Stimulated activated CD4-positive, alpha-beta T cell treated with anti-CD3 and anti-CD28 coated beads, Interleukin-12 subunit alpha, Interleukin-12 subunit beta, amount 100 ng/mL, for 48 hours (primary cell): ENCODE measurements around the gene MBD3L4.
"Not testable (repeated sequence)": the region's sequence is repeated elsewhere in the genome, so short reads cannot be mapped to it uniquely, and the experiment has no call there.

Source experiments
- DNase-seq, 3 donors: peaks; one replicate each; pipeline ENCODE4 v3.0.0-alpha.2; 2020; ENCODE audit warnings: low read depth in 2 of 3, low spot score in 1 of 3

The MBD3L4 gene

DNA sequence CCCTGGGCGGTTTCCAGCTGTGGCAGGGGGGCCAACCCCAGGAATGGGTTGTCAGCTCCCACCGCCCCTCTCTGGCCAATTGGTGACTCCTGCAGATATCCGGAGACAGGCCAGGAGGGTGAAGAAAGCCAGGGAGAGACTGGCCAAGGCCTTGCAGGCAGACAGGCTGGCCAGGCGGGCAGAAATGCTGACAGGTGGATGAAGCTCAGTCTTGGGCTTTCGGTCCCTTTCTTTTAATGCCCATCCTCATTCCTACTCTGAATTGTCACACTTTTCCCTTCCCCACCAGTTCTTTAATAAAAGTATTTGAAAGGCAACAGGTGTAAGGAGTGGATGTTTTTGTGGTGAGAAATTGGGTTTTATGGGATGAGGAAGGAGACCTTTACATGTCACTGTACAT is 11.4 kb upstream of the MBD3L4 start:
- not testable (repeated sequence) for DNase-seq

- not testable (repeated sequence) for DNase-seq
Measured at GRCh38 chr19:7049021-7049420, 9.0 kb upstream of the MBD3L4 start, which contains the start of gene MBD3L2. TSS of gene MBD3L2 (plus strand) at chr19:7049321. CDS start at chr19:7049374, 53 bp downstream.

- not testable (repeated sequence) for DNase-seq
Measured at GRCh38 chr19:7041563-7041962, 1.6 kb upstream of the MBD3L4 start.

- not testable (repeated sequence) for DNase-seq
Measured at GRCh38 chr19:7030278-7030677, 9.7 kb downstream of the MBD3L4 start, which contains the start of gene MBD3L5. TSS of gene MBD3L5 (plus strand) at chr19:7030578. CDS start at chr19:7030612, 34 bp downstream.

DNA sequence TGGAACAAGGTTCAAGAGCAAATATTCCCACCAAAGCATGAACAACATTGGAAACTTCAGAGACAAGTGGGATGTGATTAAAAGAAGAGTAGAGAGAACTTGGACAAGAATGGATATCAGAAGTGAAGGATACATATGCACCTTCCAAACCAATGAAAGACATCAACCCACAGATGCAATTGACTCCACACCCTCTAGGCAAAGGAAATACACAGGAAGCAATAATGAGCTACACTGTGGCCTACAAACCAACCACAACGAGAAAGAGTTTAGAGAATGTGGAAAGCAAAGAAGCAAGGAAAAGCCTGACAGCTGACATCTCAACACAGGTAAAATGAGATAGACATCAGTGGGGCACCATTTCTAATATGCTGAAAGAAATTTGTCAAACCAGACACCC is 11.2 kb downstream of the MBD3L4 start:
- not testable (repeated sequence) for DNase-seq

GRCh38 chr19:7021331-7021730 is 18.6 kb downstream of the MBD3L4 start, which contains the start of gene MBD3L2B:
TSS of gene MBD3L2B (minus strand) at chr19:7021431. CDS start at chr19:7021397, 34 bp downstream.
- not testable (repeated sequence) for DNase-seq

GRCh38 chr19:7018828-7019227 is 21.2 kb downstream of the MBD3L4 start:
- DNase-seq = no peak

GRCh38 chr19:7013678-7014077 is 26.3 kb downstream of the MBD3L4 start:
- no peak for DNase-seq

DNA sequence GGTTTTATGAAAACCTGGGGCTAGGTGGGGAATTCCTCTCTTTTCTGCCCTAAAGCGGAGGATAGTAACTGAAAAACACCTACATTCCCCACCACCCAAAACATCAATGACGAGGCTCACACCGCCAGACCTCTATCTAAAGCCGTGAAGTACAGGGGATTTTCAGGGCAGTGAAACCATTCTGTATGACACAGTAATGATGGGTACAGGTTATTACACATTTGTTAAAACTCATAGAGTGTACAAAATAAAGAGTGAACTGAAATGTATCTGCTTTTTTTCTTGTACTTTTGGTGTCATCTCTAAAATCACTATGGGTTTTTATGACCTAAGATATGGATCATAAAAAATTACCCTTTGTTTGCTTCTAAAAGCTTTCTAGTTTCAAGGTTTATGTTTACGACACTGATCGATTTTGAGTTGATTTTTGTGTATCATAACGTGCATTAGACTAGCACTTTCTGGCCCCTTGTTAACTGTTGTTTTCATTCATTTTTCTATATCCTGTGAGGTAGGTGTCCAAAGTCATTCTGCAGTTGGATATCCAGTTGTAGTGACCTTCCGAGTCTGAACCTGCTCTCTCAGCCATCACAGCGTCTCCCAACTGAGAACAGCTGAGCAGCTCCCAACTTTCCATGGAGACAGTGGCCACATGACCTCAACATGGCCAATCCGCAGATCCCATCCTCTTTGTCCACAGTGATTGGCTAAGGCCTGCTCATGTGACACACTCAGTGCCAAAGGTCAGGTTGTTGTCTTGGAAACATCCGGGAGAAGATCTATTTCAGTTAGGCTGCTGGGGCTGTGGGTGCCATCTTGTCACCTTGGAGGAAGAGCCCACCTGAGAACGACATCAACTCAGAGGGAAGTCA is 29.0 kb downstream of the MBD3L4 start:
- DNase-seq = no peak

DNA sequence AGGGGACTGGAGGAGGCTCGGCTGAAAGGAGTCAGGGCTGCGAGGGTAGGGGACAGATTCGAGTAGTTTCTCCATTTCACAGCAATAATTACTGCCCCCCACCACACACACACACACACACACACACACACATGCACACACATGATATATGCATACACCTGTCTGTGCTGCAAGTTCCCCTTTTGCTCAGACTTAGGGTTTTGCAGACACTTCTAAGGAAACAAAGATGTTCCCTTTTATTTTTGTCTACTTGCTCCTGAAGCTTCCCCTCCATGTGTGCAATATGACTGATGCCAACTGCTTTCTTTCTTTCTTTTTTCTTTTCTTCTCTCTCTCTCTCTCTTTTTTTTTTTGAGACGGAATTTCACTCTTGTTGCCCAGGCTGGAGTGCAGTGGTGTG is 32.1 kb downstream of the MBD3L4 start:
- DNase-seq = no peak

- no peak for DNase-seq
Measured at GRCh38 chr19:7006135-7006704, 33.8 kb downstream of the MBD3L4 start.

DNA sequence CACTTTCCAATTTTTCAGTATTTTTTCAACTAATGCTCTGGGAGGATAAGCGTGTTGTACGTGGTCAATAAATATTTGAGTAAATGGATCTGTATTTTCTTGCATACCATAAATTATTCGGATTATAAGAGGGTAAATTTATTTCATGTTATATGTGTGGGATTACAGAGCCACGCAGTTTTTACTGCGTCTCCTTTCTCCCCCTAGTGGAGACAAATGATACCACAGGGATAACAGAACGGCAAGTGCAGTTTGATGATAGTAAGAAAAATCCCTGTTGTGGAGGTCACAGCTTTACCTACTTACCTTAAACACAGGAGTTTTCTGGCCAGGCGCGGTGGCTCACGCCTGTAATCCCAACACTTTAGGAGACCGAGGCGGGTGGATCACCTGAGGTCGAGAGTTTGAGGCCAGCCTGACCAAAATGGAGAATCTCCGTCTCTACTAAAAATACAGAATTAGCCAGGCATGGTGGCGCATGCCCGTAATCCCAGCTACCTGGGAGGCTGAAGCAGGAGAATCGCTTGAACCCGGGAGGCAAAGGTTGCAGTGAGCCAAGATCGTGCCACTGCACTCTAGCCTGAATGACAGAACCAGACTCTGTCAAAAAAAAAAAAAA is 35.6 kb downstream of the MBD3L4 start:
- no peak for DNase-seq

DNA sequence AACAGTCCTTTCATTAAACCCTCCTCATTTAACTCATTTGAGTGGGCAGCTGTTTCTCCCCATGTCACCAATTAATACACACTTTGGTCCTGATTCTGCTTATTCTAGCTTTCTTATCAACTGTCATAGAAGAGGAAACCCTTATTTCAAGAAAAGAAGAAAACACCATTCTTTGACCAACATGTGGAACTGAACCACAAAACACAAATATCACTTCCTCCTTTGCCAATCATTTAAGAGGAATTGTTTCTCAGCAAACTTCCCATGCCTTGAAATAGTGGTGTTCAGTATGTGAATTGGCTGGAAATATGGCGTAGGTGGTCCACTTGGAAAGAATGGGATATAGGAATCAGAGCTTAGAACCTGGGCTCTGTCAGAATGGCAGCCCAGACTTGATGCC is 39.2 kb downstream of the MBD3L4 start:
- no peak for DNase-seq

GRCh38 chr19:7000333-7000732 is 39.6 kb downstream of the MBD3L4 start:
- no peak for DNase-seq

GRCh38 chr19:6999933-7000332 is 40.0 kb downstream of the MBD3L4 start:
- no peak for DNase-seq

DNA sequence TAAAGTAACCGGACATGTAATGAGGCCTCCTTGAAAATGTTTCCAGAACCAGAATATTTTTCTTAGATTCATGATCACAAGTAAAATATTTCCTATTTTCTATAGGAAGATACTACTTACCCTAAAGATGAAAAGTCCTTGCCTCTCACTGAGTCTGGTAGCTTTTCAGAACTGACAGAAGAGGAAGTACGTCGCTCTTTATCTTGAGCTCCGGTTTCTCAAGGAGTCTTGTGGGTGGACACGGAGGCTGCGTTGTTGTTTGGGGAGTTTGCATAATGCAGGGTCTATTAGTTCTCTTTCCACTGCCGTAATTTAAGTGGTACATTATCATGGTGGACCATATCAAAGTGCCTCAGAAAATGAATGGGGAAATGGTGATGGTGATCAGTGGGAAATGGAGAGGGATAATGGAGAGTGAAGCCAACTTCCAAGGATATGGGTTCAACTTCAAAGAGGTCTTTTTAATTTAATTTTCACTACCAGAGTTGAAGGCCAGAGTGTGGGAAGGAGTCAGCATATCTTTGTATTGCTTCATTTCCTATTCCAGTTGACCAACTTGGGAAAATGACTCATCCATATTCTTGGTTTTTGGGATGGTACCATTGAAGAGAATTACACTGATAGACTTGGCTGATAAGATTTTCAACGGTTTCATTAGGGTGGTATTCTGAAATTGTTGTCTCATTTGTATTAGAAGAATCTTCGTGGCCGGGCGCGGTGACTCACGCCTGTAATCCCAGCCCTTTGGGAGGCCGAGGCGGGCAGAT is 42.1 kb downstream of the MBD3L4 start:
- no peak for DNase-seq

GRCh38 chr19:6996810-6997209 is 43.2 kb downstream of the MBD3L4 start:
- DNase-seq = no peak

- no peak for DNase-seq
Measured at GRCh38 chr19:6995054-6995453, 44.9 kb downstream of the MBD3L4 start.

DNA sequence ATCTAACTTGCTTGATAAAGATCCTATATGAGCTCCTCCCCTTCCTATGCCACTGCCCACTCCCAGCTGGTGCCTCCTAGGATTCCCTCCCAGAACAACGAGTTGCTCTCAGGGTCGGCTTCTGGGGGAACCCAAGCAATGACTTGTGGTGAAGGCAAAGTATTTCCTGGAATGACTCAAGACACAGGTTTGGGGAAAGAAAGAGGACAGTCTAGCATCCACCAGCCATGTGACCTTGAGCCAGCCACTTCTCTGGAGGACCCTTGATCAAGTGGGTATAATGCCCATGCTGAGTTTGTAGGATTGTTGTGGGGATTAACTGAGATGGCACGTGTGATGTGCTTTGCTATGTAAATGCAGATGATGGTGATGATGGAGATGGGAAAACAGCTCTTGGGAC is 51.7 kb downstream of the MBD3L4 start:
- no peak for DNase-seq

DNA sequence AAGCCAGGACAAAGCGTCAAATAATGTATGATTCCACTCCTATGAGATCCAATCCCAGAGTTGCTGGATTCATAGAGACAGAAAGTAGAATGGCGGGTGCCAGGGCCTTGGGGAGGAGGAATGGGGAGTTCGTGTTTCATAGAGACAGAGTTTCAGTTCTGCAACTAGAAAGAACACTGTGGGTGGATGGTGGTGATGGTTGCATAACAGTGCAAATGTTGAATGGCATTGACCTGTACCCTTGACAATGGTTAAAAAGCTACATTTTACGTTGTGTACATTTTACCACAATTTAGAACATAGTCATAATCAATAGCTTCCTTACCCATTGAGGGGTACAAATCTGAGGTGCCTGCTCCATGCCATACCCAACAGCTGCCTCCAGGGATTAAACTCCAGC is 52.1 kb downstream of the MBD3L4 start:
- no peak for DNase-seq
